AG04450 (cell line): Measurements from ENCODE around the gene STK33. TPM values are rescaled to one million over a fixed set of nuclear protein-coding genes. Genes with fewer than 3 reads are reported as not detected.

Source experiments
- CTCF ChIA-PET: fragments of 300-600, 350-600 bp; formaldehyde crosslinking; extraction: SDS; loops from one replicate; lab custom pipeline; 2022; ENCODE audit warnings: antibody characterized with exemption, inconsistent platforms; lab: Charles Lee
- POLR2A ChIA-PET: fragments of 350-600 bp; formaldehyde crosslinking; extraction: SDS; loops from one replicate; lab custom pipeline; 2021; ENCODE audit warnings: antibody characterized with exemption, inconsistent platforms; lab: Yijun Ruan, JAX
- DNase-seq: peaks from one replicate; pipeline ENCODE4 v3.0.0-alpha.2; 2011; ENCODE audit warnings: low read depth, low spot score
- H3K27ac ChIP-seq: one replicate; pipeline ENCODE4 v1.5.1; 2012; ENCODE audit warnings: low read depth, low read length, control low read depth
- H3K27me3 ChIP-seq: one replicate; pipeline ENCODE4 v1.6.0; 2012; ENCODE audit warnings: low read length; ENCODE audit not compliant: control insufficient read depth, insufficient read depth
- H3K4me3 ChIP-seq: 2 replicates; pipeline ENCODE4 v1.5.1; 2011; ENCODE audit warnings: mild to moderate bottlenecking, low read depth, low read length, control low read depth
- H3K9me3 ChIP-seq: 2 replicates; pipeline ENCODE4 v1.5.1; 2012; ENCODE audit warnings: low read length; ENCODE audit not compliant: control insufficient read depth, insufficient read depth
- CTCF ChIP-seq: IDR thresholded peaks from 2 replicates; pipeline ENCODE4 v1.5.1; 2011; ENCODE audit warnings: low read depth, low read length, control low read depth, inconsistent platforms
- polyA plus RNA-seq: library from polyadenylated mRNA; depleted of rRNA; stranded (reverse); fragments of >200 nt; gene quantifications from 2 replicates; pipeline ENCODE4 v1.2.3, GENCODE V29; 2011

STK33 gene
- polyA plus RNA-seq, 1 experiment = 8.3 TPM

- TF ChIP-seq CTCF = no peak
- no peak for DNase-seq
- CTCF ChIA-PET = no interaction called here
- Histone ChIP-seq H3K27ac (no peak overlapping the region), H3K27me3 (no peaks in the 10 kb centered on the region), H3K4me3 (no peak overlapping the region), H3K9me3 (no peaks in the 10 kb centered on the region; the same call in 1 of the 2 replicates)
- POLR2A ChIA-PET = no interaction called here
Measured at GRCh38 chr11:8373519-8374432, 220.3 kb downstream of the STK33 start.

GRCh38 chr11:8372641-8373381, 221.2 kb downstream of the STK33 start:
- CTCF ChIA-PET = no interaction called here
- Histone ChIP-seq H3K27ac (no peak overlapping the region), H3K4me3 (no peak overlapping the region), H3K9me3 (no peaks in the 10 kb centered on the region; the same call in 1 of the 2 replicates), H3K27me3 (no peaks in the 10 kb centered on the region)
- POLR2A ChIA-PET = no interaction called here
- DNase-seq = no peak
- TF ChIP-seq CTCF = no peak

GRCh38 chr11:8371516-8371884, 222.5 kb downstream of the STK33 start:
- CTCF ChIA-PET = interaction anchor here (0.6 kb wide), 1 partner anchor 365 kb away, joined by 6 read pairs; no protein-coding TSS in a partner anchor
- Histone ChIP-seq H3K27ac (no peak overlapping the region), H3K9me3 (no peaks in the 10 kb centered on the region; the same call in 1 of the 2 replicates), H3K4me3 (no peak overlapping the region), H3K27me3 (peaks cover 3% of the 10 kb centered on the region)
- POLR2A ChIA-PET = no interaction called here
- no peak for TF ChIP-seq CTCF
- no peak for DNase-seq

- H3K4me3 ChIP-seq = no peak overlapping the region
- CTCF ChIA-PET = no interaction called here
- POLR2A ChIA-PET = no interaction called here
- no peak overlapping the region for H3K27ac ChIP-seq
- H3K9me3 ChIP-seq = no peaks in the 10 kb centered on the region; the same call in 1 of the 2 replicates
- H3K27me3 ChIP-seq = peaks cover 4% of the 10 kb centered on the region
- no peak for TF ChIP-seq CTCF
- no peak for DNase-seq
Measured at GRCh38 chr11:8370812-8371515, 223.1 kb downstream of the STK33 start.
